ENCODE results near the gene SLC22A12. TPM values are rescaled to one million over a fixed set of nuclear protein-coding genes. Genes with fewer than 3 reads are reported as not detected.

Gene SLC22A12
- total and polyA plus RNA-seq, 2 of the 8 experiments (the other 6 are each of a cell fraction or from before 2014, with no cell fraction given), result not detected

DNA sequence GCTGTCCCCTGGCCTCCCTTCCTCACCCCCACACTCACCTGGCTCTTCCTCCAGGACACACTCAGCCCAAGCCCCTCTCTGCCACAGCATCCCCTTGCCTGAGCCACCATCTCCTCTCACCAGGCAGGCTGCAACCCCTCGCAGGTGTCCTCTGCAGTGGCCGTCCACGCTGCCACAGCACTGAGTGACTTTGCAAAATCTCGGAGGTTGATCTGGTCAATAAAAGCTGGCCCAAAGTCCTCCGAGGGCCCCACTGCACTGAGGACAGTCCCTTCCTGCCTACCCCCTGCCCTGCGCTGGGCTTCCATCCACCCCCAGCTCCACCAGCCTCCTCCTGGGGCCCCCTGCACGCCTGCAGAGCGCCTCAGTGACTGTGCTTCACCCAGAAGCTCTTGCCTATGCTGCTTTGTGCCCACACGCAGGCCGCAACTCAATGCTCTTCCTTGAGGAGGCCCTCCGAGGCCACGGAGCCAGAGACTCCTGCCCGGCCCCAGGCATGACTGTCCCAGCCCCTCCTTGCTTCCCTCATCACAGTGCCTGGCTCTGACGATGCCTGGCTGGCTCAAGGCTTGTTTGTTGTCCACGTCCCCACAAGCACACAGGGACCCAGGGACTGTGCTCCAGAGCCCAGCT, 30.8 kb upstream of the SLC22A12 start:
- no peak overlapping the region for H3K4me3 ChIP-seq (ENCODE audit: extremely low read depth in 1 of 4, insufficient read depth in 2 of 4, low read depth in 3 of 4, low read length in 4 of 4)
- H3K79me2 ChIP-seq (ENCODE audit: control insufficient read depth in 1 of 2, insufficient read depth in 2 of 2, low read length in 2 of 2), result no peaks in the 10 kb centered on the region
- peak overlapping the region; percentile 97; the same call in 1 of the 2 replicates for H2BK5ac ChIP-seq (ENCODE audit: low read depth, low read length)
- H2BK20ac ChIP-seq (ENCODE audit: low read length), result peak overlapping the region; percentile 94
- H2BK15ac ChIP-seq (ENCODE audit: low read length), result peak overlapping the region; percentile 88; the same call in 1 of the 2 replicates
- no peak overlapping the region for H3K4ac ChIP-seq (replicated peaks; ENCODE audit: insufficient read length, low read depth, low read length)
- no peaks in the 10 kb centered on the region for H3K36me3 ChIP-seq (ENCODE audit: control insufficient read depth in 2 of 4, insufficient read depth in 4 of 4, low read length in 3 of 4)
- POLR2A ChIA-PET (ENCODE audit: partially characterized antibody), result interaction anchor here (0.6 to 1.1 kb wide), 3 partner anchors 15 to 115 kb away, joined by 3 to 4 read pairs (median 3); no protein-coding TSS in a partner anchor
- H2BK12ac ChIP-seq (ENCODE audit: low read depth, low read length), result peak overlapping the region; percentile 100; the same call in 1 of the 2 replicates
- no peaks in the 10 kb centered on the region for H3K9me3 ChIP-seq (ENCODE audit: insufficient read depth in 2 of 2, low read depth in 1 of 2, low read length in 1 of 2)
- no peak overlapping the region for H2BK120ac ChIP-seq (replicated peaks; ENCODE audit: low read depth, low read length)
- H3K18ac ChIP-seq (ENCODE audit: extremely low read depth, low read length), result peak overlapping the region; percentile 87; the same call in 1 of the 2 replicates
- H4K20me1 ChIP-seq (replicated peaks in 1 of 2; ENCODE audit: control insufficient read depth in 1 of 2, insufficient read depth in 2 of 2, low read length in 2 of 2), result peaks cover 0 to 4% of the 10 kb centered on the region in 2 experiments
- 0 out of 2 replicates have a peak overlapping the region, but pooled peaks have one; percentile 56 for H2AFZ ChIP-seq (ENCODE audit: low read length)
- WGBS, 2 experiments (ENCODE audit: extremely low coverage in 1 of 2, insufficient coverage in 1 of 2, insufficient read length in 1 of 2, insufficient replicate concordance in 2 of 2, low coverage in 1 of 2, low lambda C conversion rate in 2 of 2, missing lambda C conversion rate in 1 of 2), result 74% methylated on average over 13 of the region's 15 CpGs; no CpG with 5 or more reads in 1 of the 2 experiments
- no peak overlapping the region for H3K9ac ChIP-seq (replicated peaks in 1 of 4; ENCODE audit: extremely low read depth in 1 of 4, low read depth in 3 of 4, low read length in 3 of 4)
- H3K4me2 ChIP-seq (ENCODE audit: insufficient read depth in 1 of 2, low read depth in 2 of 2, low read length in 2 of 2), result no peak overlapping the region; a peak in 1 of 4 replicates
- H3K23ac ChIP-seq (ENCODE audit: insufficient read length), result no peak overlapping the region
- no peaks in the 10 kb centered on the region; a peak in 3 of 7 replicates for H3K27me3 ChIP-seq (replicated peaks in 1 of 4; ENCODE audit: control insufficient read depth in 3 of 4, extremely low read depth in 1 of 4, insufficient read depth in 3 of 4, low read length in 3 of 4)
- no peak for DNase-seq (ENCODE audit: low read depth in 1 of 2, low spot score in 2 of 2)
- peak overlapping the region; percentile 83; the same call in 1 of the 2 replicates for H2AK5ac ChIP-seq (ENCODE audit: low read depth, low read length)
- H3K79me1 ChIP-seq (ENCODE audit: low read depth, low read length), result no peaks in the 10 kb centered on the region
- no peak overlapping the region for H3K27ac ChIP-seq (ENCODE audit: low read depth, low read length)
- peak overlapping the region; percentile 22 for H3K56ac ChIP-seq (replicated peaks; ENCODE audit: insufficient read length, low read depth, low read length)
- H4K5ac ChIP-seq (ENCODE audit: insufficient read length, low read depth, low read length), result peak overlapping the region; percentile 27
- H4K8ac ChIP-seq (ENCODE audit: extremely low read depth, insufficient read depth, low read length), result no peak overlapping the region; the same call in 1 of the 2 replicates
- FAIRE-seq, result no peak
- CTCF ChIA-PET (ENCODE audit: partially characterized antibody), result interaction anchor here (0.6 to 3.8 kb wide), 12 partner anchors 12 to 257 kb away, joined by 3 to 62 read pairs (median 4); no protein-coding TSS in a partner anchor
- peak overlapping the region; percentile 98 for H4K91ac ChIP-seq (replicated peaks; ENCODE audit: insufficient read length, low read length)
- H3K14ac ChIP-seq (ENCODE audit: insufficient read length), result no peak overlapping the region
- H3K4me1 ChIP-seq (replicated peaks in 1 of 4; ENCODE audit: control insufficient read depth in 3 of 4, insufficient read depth in 4 of 4, low read length in 3 of 4), result peaks cover 0 to 30% (median 21%) of the 10 kb centered on the region in 4 experiments; a peak in 6 of 7 replicates
- TF ChIP-seq RAD21 (IDR thresholded peaks at IDR 0.05 in 1 of 2, conservative IDR thresholded peaks at IDR 0.05 in 1 of 2; ENCODE audit: low read depth in 2 of 2, low read length in 2 of 2) (peak; percentile 36 to 45), CEBPB (IDR thresholded peaks at IDR 0.05; ENCODE audit: low read depth, low read length) (no peak)
- TF ChIP-seq, protein P1, sequence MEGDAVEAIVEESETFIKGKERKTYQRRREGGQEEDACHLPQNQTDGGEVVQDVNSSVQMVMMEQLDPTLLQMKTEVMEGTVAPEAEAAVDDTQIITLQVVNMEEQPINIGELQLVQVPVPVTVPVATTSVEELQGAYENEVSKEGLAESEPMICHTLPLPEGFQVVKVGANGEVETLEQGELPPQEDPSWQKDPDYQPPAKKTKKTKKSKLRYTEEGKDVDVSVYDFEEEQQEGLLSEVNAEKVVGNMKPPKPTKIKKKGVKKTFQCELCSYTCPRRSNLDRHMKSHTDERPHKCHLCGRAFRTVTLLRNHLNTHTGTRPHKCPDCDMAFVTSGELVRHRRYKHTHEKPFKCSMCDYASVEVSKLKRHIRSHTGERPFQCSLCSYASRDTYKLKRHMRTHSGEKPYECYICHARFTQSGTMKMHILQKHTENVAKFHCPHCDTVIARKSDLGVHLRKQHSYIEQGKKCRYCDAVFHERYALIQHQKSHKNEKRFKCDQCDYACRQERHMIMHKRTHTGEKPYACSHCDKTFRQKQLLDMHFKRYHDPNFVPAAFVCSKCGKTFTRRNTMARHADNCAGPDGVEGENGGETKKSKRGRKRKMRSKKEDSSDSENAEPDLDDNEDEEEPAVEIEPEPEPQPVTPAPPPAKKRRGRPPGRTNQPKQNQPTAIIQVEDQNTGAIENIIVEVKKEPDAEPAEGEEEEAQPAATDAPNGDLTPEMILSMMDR (IDR thresholded peaks at IDR 0.05; ENCODE audit: control extremely low read depth in 1 of 3, insufficient read depth in 1 of 3, low read depth in 1 of 3, low read length in 3 of 3), result peak in 2 of 3 experiments; percentile 5 to 10; a peak in 2 of 4 replicates
- peaks cover 5% of the 10 kb centered on the region; the same call in 1 of the 2 replicates for H3K23me2 ChIP-seq (ENCODE audit: low read depth, low read length)

Measured in H1 (cell line).